ENCODE data around the gene PDE8A. TPM values are rescaled to one million over a fixed set of nuclear protein-coding genes. Genes with fewer than 3 reads are reported as not detected.

Gene PDE8A
- polyA plus RNA-seq, 1 experiment, result 22.5 TPM

DNA sequence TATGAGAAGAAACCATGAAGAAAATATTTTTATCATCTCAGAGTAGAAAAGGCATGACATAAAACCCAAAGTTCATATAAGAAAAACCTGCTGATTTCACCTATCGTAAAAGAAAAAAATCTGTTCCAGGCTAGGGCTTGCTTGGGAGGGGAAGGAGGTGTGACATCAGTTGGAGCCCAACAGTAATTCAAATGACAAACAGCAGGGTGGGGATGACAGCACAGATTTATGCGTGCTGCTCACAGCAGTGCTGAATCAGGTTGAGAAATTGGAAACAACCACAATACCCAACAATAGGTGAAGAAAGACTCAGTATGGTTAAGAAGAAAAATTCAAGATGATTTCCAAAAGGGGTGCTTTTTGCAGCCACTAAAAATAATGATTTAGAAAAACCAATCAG is 172.4 kb downstream of the PDE8A start:
- no peaks in the 10 kb centered on the region for H3K36me3 ChIP-seq (ENCODE audit: control insufficient read depth, insufficient read depth, low read length)
- CTCF ChIA-PET, result no interaction called here
- peaks cover 8% of the 10 kb centered on the region for H3K27me3 ChIP-seq (ENCODE audit: control insufficient read depth, insufficient read depth, low read length)
- TF ChIP-seq, protein P1, sequence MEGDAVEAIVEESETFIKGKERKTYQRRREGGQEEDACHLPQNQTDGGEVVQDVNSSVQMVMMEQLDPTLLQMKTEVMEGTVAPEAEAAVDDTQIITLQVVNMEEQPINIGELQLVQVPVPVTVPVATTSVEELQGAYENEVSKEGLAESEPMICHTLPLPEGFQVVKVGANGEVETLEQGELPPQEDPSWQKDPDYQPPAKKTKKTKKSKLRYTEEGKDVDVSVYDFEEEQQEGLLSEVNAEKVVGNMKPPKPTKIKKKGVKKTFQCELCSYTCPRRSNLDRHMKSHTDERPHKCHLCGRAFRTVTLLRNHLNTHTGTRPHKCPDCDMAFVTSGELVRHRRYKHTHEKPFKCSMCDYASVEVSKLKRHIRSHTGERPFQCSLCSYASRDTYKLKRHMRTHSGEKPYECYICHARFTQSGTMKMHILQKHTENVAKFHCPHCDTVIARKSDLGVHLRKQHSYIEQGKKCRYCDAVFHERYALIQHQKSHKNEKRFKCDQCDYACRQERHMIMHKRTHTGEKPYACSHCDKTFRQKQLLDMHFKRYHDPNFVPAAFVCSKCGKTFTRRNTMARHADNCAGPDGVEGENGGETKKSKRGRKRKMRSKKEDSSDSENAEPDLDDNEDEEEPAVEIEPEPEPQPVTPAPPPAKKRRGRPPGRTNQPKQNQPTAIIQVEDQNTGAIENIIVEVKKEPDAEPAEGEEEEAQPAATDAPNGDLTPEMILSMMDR (IDR thresholded peaks at IDR 0.05; ENCODE audit: insufficient read depth, low read depth, low read length), result no peak
- H3K4me3 ChIP-seq (ENCODE audit: low read depth, low read length), result no peak overlapping the region
- DNase-seq (ENCODE audit: low read depth), result no peak
- POLR2A ChIA-PET, result no interaction called here

DNA sequence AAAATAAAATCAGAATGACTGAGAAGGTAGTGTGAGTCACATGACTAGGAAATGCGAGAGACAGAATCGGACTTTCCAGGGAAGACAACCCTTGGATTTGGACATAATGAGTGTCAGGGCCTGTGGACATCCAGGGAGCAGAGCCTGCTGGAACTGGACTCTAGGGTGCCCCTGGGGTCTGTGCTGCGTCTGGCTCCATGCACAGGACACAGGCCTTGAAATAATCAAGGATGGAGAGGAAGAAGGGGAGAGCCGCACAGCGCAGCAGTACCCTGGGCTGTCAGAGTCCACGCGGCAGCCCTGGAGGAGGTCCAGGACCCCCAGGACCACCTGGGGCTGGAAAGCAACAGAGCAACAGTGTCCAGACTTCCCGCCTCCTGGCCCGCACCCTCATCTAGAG is 173.7 kb downstream of the PDE8A start:
- TF ChIP-seq, protein P1 (IDR thresholded peaks at IDR 0.05; ENCODE audit: insufficient read depth, low read depth, low read length), result no peak

DNA sequence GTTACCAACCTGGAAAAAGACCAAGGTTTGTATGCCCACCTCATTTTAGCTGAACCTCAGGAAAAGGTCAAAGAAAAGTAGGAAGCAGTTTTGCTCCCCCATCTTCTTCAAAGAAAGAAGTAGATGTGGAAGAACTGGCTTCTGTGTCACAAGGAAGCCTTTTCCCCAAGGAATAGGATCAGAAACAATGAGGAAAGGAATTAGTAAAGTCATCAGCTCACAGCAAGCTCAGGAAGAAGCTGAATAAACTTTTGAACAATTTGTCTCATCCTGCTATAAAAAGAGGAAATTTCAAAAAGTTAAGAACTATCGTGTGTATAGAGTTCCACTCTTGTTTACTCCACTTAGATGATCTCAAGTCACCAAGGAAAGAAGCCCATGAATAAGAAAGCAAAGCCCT is 174.2 kb downstream of the PDE8A start:
- ChIA-PET POLR2A (no interaction called here), CTCF (no interaction called here)
- no peak for DNase-seq (ENCODE audit: low read depth)
- no peak overlapping the region for H3K4me3 ChIP-seq (ENCODE audit: low read depth, low read length)
- no peaks in the 10 kb centered on the region for H3K36me3 ChIP-seq (ENCODE audit: control insufficient read depth, insufficient read depth, low read length)
- H3K27me3 ChIP-seq (ENCODE audit: control insufficient read depth, insufficient read depth, low read length), result peaks cover 4% of the 10 kb centered on the region; the same call in 1 of the 2 replicates
- TF ChIP-seq, protein P1 (IDR thresholded peaks at IDR 0.05; ENCODE audit: insufficient read depth, low read depth, low read length), result no peak

More for the DNA sequence above, 173.7 kb downstream of the PDE8A start:
- CTCF ChIA-PET, result no interaction called here
- H3K36me3 ChIP-seq (ENCODE audit: control insufficient read depth, insufficient read depth, low read length), result no peaks in the 10 kb centered on the region
- peaks cover 6% of the 10 kb centered on the region for H3K27me3 ChIP-seq (ENCODE audit: control insufficient read depth, insufficient read depth, low read length)
- no peak overlapping the region for H3K4me3 ChIP-seq (ENCODE audit: low read depth, low read length)
- POLR2A ChIA-PET, result no interaction called here
- DNase-seq (ENCODE audit: low read depth), result no peak

DNA sequence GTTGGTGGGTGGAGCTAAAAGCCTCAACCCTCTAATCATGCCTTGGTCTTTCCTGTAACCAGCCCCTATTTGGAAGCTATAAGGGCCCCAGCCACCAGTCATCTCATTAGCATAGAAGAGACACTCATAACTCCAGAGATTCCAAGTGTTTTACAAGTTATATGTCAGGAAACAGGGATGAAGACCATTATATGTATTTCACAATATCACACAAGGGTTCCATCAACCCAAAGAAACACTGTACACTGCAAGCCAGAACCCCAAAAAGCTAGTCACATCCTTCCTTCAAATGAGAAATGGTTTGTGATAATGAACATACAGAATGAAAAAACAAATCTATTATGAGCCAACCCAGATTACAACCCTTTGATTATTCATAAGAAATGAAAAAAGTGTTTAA is 175.7 kb downstream of the PDE8A start:
- no peak for DNase-seq (ENCODE audit: low read depth)
- TF ChIP-seq, protein P1 (IDR thresholded peaks at IDR 0.05; ENCODE audit: insufficient read depth, low read depth, low read length), result no peak
- Histone ChIP-seq H3K27me3 (ENCODE audit: control insufficient read depth, insufficient read depth, low read length) (peaks cover 3% of the 10 kb centered on the region; the same call in 1 of the 2 replicates), H3K36me3 (ENCODE audit: control insufficient read depth, insufficient read depth, low read length) (no peaks in the 10 kb centered on the region), H3K4me3 (ENCODE audit: low read depth, low read length) (no peak overlapping the region)
- POLR2A ChIA-PET, result no interaction called here
- CTCF ChIA-PET, result interaction anchor here (1.2 kb wide), 1 partner anchor 13 kb away, joined by 3 read pairs; no protein-coding TSS in a partner anchor

DNA sequence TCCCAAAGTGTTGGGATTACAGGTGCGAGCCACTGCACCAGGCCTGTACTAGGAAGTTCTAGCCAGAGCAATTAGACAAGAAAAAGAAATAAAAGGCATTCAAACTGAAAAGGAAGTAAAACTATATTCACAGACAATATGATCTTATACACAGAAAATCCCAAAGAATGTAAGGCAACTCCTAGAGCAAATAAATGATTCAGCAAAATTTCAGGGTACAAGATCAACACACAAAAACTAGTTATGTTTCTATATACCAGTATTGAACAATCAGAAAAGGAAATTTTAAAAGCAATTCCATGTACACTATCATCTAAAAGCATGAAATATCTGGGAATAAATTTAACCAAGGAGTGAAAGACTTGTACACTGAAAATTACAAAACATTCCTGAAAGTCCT is 180.6 kb downstream of the PDE8A start:
- Histone ChIP-seq H3K36me3 (ENCODE audit: control insufficient read depth, insufficient read depth, low read length) (no peaks in the 10 kb centered on the region), H3K27me3 (ENCODE audit: control insufficient read depth, insufficient read depth, low read length) (no peaks in the 10 kb centered on the region; the same call in 1 of the 2 replicates), H3K4me3 (ENCODE audit: low read depth, low read length) (no peak overlapping the region)
- CTCF ChIA-PET, result interaction anchor here (1.3 kb wide), 1 partner anchor 24 kb away, joined by 3 read pairs; no protein-coding TSS in a partner anchor
- DNase-seq (ENCODE audit: low read depth), result no peak
- POLR2A ChIA-PET, result no interaction called here
- TF ChIP-seq, protein P1 (IDR thresholded peaks at IDR 0.05; ENCODE audit: insufficient read depth, low read depth, low read length), result no peak
